Endodermal cell (in vitro differentiated cells): ENCODE measurements around the gene IL4I1. TPM values are rescaled to one million over a fixed set of nuclear protein-coding genes. Genes with fewer than 3 reads are reported as not detected.
"Not testable (repeated sequence)": the region's sequence is repeated elsewhere in the genome, so short reads cannot be mapped to it uniquely, and the experiment has no call there.

ENCODE experiments used
- DNase-seq: peaks from one replicate; pipeline ENCODE4 v3.0.0-alpha.2; 2017
- H3K27ac ChIP-seq: 2 replicates; pipeline ENCODE4 v1.5.1; 2013; ENCODE audit warnings: mild to moderate bottlenecking, low read depth, low read length, moderate library complexity
- H3K27me3 ChIP-seq: 2 replicates; pipeline ENCODE4 v1.6.1; 2013; ENCODE audit warnings: mild to moderate bottlenecking, low read length, moderate library complexity; ENCODE audit not compliant: insufficient read depth, control insufficient read depth, poor library complexity, severe bottlenecking
- H3K36me3 ChIP-seq: 2 replicates; pipeline ENCODE4 v1.7.0; 2013; ENCODE audit warnings: mild to moderate bottlenecking, low read length, moderate library complexity; ENCODE audit not compliant: control insufficient read depth, insufficient read depth
- H3K4me1 ChIP-seq: one replicate; pipeline ENCODE4 v1.7.0; 2013; ENCODE audit warnings: low read length; ENCODE audit not compliant: control insufficient read depth, insufficient read depth
- H3K4me3 ChIP-seq: 2 replicates; pipeline ENCODE4 v1.5.1; 2013; ENCODE audit warnings: mild to moderate bottlenecking, low read length, moderate library complexity
- H3K9ac ChIP-seq: 2 replicates; pipeline ENCODE4 v1.6.1; 2013; ENCODE audit warnings: mild to moderate bottlenecking, low read length, moderate library complexity; ENCODE audit not compliant: poor library complexity, severe bottlenecking; ENCODE audit errors: extremely low read depth
- H3K9me3 ChIP-seq: 2 replicates; pipeline ENCODE4 v1.6.1; 2013; ENCODE audit warnings: mild to moderate bottlenecking, low read length, moderate library complexity; ENCODE audit not compliant: control insufficient read depth
- H3K27ac Mint-ChIP-seq: 2 replicates; pipeline ENCODE4 v1.8.0; 2020; ENCODE audit warnings: mixed read lengths
- H3K27me3 Mint-ChIP-seq: 2 replicates; pipeline ENCODE4 v1.8.0; 2021; ENCODE audit warnings: mild to moderate bottlenecking, mixed read lengths; ENCODE audit not compliant: insufficient read depth
- H3K36me3 Mint-ChIP-seq: 2 replicates; pipeline ENCODE4 v1.8.0; 2020; ENCODE audit warnings: low read depth, mixed read lengths
- H3K4me1 Mint-ChIP-seq: 2 replicates; pipeline ENCODE4 v1.8.0; 2020; ENCODE audit warnings: mixed read lengths
- H3K4me3 Mint-ChIP-seq: 2 replicates; pipeline ENCODE4 v1.8.0; 2020; ENCODE audit warnings: mild to moderate bottlenecking, moderate library complexity, mixed read lengths
- H3K9me3 Mint-ChIP-seq: 2 replicates; pipeline ENCODE4 v1.8.0; 2020; ENCODE audit warnings: mild to moderate bottlenecking, mixed read lengths
- whole genome bisulfite sequencing, 2 experiments: methylation state at CpG; one replicate each; pipeline versions ENCODE4 v1.1.5 to v1.1.7; 2013; ENCODE audit warnings: missing lambda C conversion rate in 2 of 2, mixed read lengths in 1 of 2; ENCODE audit not compliant: insufficient coverage in 1 of 2, insufficient read length in 1 of 2; 5-methylcytosine and 5-hydroxymethylcytosine counted together
- long read RNA-seq, 4 experiments: library from polyadenylated mRNA in 2 of 4; library from RNA in 1 of 4; library from capped mRNA in 1 of 4; stranded (forward) in 3 of 4; unstranded in 1 of 4; transcript quantifications; one replicate each; pipeline ENCODE4 v2.0.0, GENCODE V29; 2020 to 2021; ENCODE audit warnings: inconsistent platforms in 1 of 4
- polyA plus RNA-seq, 2 experiments: library from polyadenylated mRNA; stranded (reverse); fragments of 50-300 nt; gene quantifications; one replicate each; pipeline ENCODE4 v1.2.3, GENCODE V29; 2013
- total RNA-seq, 2 donors: library from RNA; stranded (reverse); fragmentation: NEBNext Ultra II Directional in 1 of 2; extraction: Animal tissue kit (Norgen Biotek cat#: 25700) in 1 of 2; gene quantifications; 2 replicates in 1 of 2; 3 replicates in 1 of 2; pipeline ENCODE4 v1.2.1, GENCODE V29; 2021
- TF ChIP-seq, protein P1 (sequence below): fragments of 200-600 bp; sonication (generic); conservative IDR thresholded peaks from 2 replicates; pipeline ENCODE4 v1.5.0; 2021; ENCODE audit warnings: antibody characterized with exemption, mild to moderate bottlenecking

Gene IL4I1, protein sequence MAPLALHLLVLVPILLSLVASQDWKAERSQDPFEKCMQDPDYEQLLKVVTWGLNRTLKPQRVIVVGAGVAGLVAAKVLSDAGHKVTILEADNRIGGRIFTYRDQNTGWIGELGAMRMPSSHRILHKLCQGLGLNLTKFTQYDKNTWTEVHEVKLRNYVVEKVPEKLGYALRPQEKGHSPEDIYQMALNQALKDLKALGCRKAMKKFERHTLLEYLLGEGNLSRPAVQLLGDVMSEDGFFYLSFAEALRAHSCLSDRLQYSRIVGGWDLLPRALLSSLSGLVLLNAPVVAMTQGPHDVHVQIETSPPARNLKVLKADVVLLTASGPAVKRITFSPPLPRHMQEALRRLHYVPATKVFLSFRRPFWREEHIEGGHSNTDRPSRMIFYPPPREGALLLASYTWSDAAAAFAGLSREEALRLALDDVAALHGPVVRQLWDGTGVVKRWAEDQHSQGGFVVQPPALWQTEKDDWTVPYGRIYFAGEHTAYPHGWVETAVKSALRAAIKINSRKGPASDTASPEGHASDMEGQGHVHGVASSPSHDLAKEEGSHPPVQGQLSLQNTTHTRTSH
- under 1 TPM in 1 of 2 donors, not detected in 1; 0.97 TPM for total RNA-seq
- 0.68 TPM for polyA plus RNA-seq (2013, experiment 1 of 2)
- 0.95 TPM for polyA plus RNA-seq (2013, experiment 2 of 2)
- long read RNA-seq, experiment 1, partial matches to known transcripts: 0 of 24 reads
- long read RNA-seq, experiment 1, other reads (novel, unspliced or antisense): 24 of 24 reads
- long read RNA-seq, experiment 2, partial matches to known transcripts: 0 of 2 reads
- long read RNA-seq, experiment 2, other reads (novel, unspliced or antisense): 2 of 2 reads
- long read RNA-seq, experiment 3, partial matches to known transcripts: 0 of 1 reads
- long read RNA-seq, experiment 3, other reads (novel, unspliced or antisense): 1 of 1 reads
- long read RNA-seq, experiment 4: 0 reads

DNA sequence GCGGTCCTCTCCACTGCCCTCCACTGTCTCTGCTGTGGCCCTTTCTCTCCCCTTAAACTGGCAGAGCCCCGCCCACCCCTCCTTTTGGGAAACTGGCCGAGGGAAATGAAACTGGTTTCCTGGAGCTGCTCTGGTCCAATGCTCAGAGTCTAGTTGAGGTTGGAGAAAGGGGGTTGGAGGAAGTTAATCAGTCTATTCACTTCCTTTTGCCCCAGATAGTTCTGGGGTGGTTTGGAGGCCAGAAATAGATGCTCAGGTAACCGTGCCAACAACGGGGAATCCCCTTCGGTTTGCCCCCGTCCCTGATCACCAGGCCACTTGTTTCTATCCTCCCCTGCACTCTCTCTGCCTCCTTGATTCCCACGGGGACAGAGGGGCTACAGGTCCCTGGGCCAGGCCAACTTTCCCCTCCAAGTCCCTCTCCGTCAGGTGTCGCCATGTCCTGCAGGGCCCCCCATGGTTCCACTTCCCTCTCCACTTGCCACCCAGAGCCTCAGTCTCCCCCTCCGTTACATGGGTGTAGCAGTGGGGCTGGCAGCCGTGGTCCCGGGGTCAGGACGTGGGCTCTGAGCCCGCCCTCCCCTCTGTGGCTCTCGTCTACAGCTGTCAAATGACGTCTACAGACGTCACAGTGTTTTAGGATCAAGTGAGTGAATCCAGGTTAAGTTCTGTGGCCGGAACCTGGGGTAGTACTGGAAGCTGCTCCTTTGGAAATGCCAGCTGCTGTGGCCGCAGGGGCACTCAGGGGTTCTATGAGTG is at the start of gene IL4I1:
TSS of gene IL4I1 (minus strand) at position 25 of the 759 bp plus-strand sequence. CDS start 727 bp downstream, outside the sequence.
- Mint-ChIP-seq H3K9me3 (no peaks in the 10 kb centered on the region), H3K4me3 (no peak within 1 kb of the TSS), H3K27ac (no peak within 1 kb of the TSS), H3K4me1 (no peaks in the 10 kb centered on the region), H3K36me3 (no peaks in the 10 kb centered on the region), H3K27me3 (peaks cover 32% of the 10 kb centered on the region)
- TF ChIP-seq, protein P1, sequence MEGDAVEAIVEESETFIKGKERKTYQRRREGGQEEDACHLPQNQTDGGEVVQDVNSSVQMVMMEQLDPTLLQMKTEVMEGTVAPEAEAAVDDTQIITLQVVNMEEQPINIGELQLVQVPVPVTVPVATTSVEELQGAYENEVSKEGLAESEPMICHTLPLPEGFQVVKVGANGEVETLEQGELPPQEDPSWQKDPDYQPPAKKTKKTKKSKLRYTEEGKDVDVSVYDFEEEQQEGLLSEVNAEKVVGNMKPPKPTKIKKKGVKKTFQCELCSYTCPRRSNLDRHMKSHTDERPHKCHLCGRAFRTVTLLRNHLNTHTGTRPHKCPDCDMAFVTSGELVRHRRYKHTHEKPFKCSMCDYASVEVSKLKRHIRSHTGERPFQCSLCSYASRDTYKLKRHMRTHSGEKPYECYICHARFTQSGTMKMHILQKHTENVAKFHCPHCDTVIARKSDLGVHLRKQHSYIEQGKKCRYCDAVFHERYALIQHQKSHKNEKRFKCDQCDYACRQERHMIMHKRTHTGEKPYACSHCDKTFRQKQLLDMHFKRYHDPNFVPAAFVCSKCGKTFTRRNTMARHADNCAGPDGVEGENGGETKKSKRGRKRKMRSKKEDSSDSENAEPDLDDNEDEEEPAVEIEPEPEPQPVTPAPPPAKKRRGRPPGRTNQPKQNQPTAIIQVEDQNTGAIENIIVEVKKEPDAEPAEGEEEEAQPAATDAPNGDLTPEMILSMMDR: no peak
- H3K4me1 ChIP-seq: no peaks in the 10 kb centered on the region
- no peak within 1 kb of the TSS for H3K9ac ChIP-seq
- H3K27me3 ChIP-seq: no peaks in the 10 kb centered on the region
- WGBS, 2 experiments: 77 to 85% methylated on average over 12 to 20 of the region's 20 CpGs
- H3K9me3 ChIP-seq: no peaks in the 10 kb centered on the region
- no peak within 1 kb of the TSS for H3K27ac ChIP-seq
- DNase-seq: no peak
- no peak within 1 kb of the TSS for H3K4me3 ChIP-seq
- H3K36me3 ChIP-seq: no peaks in the 10 kb centered on the region

- peaks cover 7% of the 10 kb centered on the region for H3K27me3 Mint-ChIP-seq
- no peaks in the 10 kb centered on the region for H3K4me1 Mint-ChIP-seq
- no peak overlapping the region for H3K4me3 Mint-ChIP-seq
- DNase-seq: no peak
- TF ChIP-seq, protein P1: no peak
- Histone ChIP-seq H3K36me3 (no peaks in the 10 kb centered on the region), H3K9ac (no peak overlapping the region), H3K27ac (no peak overlapping the region), H3K4me1 (no peaks in the 10 kb centered on the region), H3K9me3 (no peaks in the 10 kb centered on the region), H3K27me3 (no peaks in the 10 kb centered on the region), H3K4me3 (no peak overlapping the region)
- peaks cover 4% of the 10 kb centered on the region for H3K9me3 Mint-ChIP-seq
- H3K27ac Mint-ChIP-seq: no peak overlapping the region
- 88 to 89% methylated on average over 5 to 8 of the region's 8 CpGs for WGBS, 2 experiments
- H3K36me3 Mint-ChIP-seq: no peaks in the 10 kb centered on the region
Measured at GRCh38 chr19:49946415-49946814, 49.7 kb upstream of the IL4I1 start.

DNA sequence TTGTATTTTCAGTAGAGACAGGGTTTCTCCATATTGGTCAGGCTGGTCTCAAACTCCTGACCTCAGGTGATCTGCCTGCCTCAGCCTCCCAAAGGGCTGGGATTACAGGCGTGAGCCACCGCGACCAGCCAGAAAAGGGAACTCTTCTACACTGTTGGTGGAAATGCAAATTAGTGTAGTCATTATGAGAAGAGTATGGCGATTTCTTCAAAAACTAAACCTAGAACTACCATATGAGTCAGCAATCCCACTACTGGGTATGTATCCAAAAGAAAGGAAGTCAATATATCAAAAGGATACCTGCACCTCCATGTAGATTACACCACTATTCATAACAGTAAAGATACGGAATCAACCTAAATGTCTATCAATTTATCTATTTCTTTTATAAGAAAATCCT is 47.9 kb upstream of the IL4I1 start:
- H3K27ac Mint-ChIP-seq, H3K36me3 ChIP-seq, H3K4me1 ChIP-seq, H3K27me3 ChIP-seq, DNase-seq, H3K9me3 Mint-ChIP-seq, H3K36me3 Mint-ChIP-seq, H3K27ac ChIP-seq, H3K4me3 ChIP-seq, H3K4me1 Mint-ChIP-seq, H3K9me3 ChIP-seq, H3K9ac ChIP-seq, H3K27me3 Mint-ChIP-seq, H3K4me3 Mint-ChIP-seq: not testable (repeated sequence)
- 78 to 95% methylated on average over 1 to 4 of the region's 5 CpGs for WGBS, 2 experiments
